ENCODE data around the gene ECT2L.

The ECT2L gene

DNA sequence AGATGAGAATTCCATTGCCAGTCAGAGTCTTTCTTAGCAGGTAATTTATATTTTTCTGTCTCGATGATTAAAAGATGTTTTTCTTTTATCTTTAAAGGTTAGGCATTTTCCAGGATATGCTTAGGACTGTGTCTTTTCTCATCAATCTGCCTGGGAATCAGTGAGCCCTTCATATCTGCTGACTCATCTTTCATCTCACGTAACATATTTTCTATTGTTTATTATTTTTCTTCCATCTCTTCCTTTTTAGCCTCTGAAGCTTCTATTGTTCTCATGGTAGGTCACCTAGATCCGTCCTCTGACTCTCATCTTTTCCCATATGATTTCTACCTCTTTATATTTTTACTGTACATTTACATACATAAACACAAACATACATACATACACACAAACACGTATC, 13.6 kb upstream of the ECT2L start:
- H3K27me3 ChIP-seq (ENCODE audit: insufficient read depth, low read depth, severe bottlenecking), result no peaks in the 10 kb centered on the region
- H3K27ac ChIP-seq, result no peak overlapping the region
- H3K9me3 ChIP-seq (ENCODE audit: severe bottlenecking), result no peaks in the 10 kb centered on the region
- TF ChIP-seq, protein P1, sequence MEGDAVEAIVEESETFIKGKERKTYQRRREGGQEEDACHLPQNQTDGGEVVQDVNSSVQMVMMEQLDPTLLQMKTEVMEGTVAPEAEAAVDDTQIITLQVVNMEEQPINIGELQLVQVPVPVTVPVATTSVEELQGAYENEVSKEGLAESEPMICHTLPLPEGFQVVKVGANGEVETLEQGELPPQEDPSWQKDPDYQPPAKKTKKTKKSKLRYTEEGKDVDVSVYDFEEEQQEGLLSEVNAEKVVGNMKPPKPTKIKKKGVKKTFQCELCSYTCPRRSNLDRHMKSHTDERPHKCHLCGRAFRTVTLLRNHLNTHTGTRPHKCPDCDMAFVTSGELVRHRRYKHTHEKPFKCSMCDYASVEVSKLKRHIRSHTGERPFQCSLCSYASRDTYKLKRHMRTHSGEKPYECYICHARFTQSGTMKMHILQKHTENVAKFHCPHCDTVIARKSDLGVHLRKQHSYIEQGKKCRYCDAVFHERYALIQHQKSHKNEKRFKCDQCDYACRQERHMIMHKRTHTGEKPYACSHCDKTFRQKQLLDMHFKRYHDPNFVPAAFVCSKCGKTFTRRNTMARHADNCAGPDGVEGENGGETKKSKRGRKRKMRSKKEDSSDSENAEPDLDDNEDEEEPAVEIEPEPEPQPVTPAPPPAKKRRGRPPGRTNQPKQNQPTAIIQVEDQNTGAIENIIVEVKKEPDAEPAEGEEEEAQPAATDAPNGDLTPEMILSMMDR (IDR thresholded peaks at IDR 0.05; ENCODE audit: low read depth, low read length), result no peak
- H3K4me3 ChIP-seq (ENCODE audit: low read depth, low read length), result no peak overlapping the region
- no peak for DNase-seq
- H3K36me3 ChIP-seq, result peaks cover 8% of the 10 kb centered on the region; the same call in 1 of the 2 replicates

DNA sequence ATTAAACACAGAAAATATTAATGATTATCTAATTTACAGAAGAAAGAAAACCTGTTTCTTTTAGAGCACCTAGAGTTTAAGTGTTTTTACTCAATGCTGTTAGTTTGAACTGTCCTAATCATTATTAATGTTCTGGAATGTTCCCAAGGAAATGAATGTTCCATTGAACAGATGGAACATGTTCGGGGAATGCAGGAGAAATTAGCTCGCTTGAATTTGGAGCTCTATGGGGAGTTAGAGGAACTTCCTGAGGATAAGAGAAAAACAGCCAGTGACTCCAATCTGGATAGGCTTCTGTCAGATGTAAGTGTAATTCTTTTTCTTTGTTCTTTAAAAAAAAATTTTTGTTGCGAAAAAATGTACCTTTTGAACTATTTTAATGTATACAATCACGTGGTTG, 10.8 kb upstream of the ECT2L start:
- Histone ChIP-seq H3K36me3 (peaks cover 8% of the 10 kb centered on the region; the same call in 1 of the 2 replicates), H3K4me3 (ENCODE audit: low read depth, low read length) (no peak overlapping the region), H3K27me3 (ENCODE audit: insufficient read depth, low read depth, severe bottlenecking) (no peaks in the 10 kb centered on the region), H3K9me3 (ENCODE audit: severe bottlenecking) (no peaks in the 10 kb centered on the region), H3K27ac (no peak overlapping the region)
- no peak for DNase-seq
- TF ChIP-seq, protein P1 (IDR thresholded peaks at IDR 0.05; ENCODE audit: low read depth, low read length), result no peak

DNA sequence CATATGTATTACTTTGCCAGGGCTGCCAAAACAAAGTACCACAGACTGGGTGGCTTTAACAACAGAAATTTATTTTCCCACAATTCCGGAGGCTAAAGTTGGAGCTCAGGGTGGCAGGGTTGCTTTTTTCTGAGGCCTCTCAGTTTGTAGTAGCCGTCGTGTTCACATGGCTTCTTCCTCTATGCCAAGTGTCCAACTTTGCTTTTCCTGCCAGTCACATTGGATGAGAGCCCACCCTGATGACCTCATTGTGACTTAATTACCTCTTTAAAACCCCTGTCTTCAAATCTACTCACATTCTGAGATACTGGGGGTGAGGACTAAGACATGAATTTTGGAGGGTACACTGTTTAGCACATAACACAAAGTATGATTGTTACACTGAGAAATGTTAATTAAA, 9.9 kb upstream of the ECT2L start:
- H3K27ac ChIP-seq, result no peak overlapping the region
- no peaks in the 10 kb centered on the region for H3K27me3 ChIP-seq (ENCODE audit: insufficient read depth, low read depth, severe bottlenecking)
- DNase-seq, result no peak
- H3K36me3 ChIP-seq, result peaks cover 10% of the 10 kb centered on the region; the same call in 1 of the 2 replicates
- TF ChIP-seq, protein P1 (IDR thresholded peaks at IDR 0.05; ENCODE audit: low read depth, low read length), result no peak
- no peaks in the 10 kb centered on the region for H3K9me3 ChIP-seq (ENCODE audit: severe bottlenecking)
- H3K4me3 ChIP-seq (ENCODE audit: low read depth, low read length), result no peak overlapping the region

DNA sequence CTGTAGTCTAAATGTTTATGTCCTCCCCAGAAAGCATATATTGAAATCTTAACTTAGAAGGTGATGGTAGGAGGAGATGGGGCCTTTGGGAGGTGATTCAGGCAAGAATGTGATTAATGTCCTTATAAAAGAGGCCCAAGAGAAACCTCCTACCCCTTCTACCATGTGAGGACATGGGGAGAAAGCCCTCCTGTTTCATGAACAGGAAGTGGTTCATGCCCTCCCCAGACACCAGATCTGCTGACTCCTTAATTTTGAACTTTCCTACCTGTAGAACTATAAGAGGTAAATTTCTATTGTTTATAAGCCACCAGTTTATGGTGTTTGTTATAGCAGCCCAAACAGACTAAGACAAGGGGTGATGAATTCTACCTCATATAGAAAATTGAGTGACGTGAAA, 8.7 kb upstream of the ECT2L start:
- TF ChIP-seq, protein P1 (IDR thresholded peaks at IDR 0.05; ENCODE audit: low read depth, low read length), result no peak
- no peak overlapping the region for H3K4me3 ChIP-seq (ENCODE audit: low read depth, low read length)
- no peak overlapping the region for H3K27ac ChIP-seq
- no peaks in the 10 kb centered on the region for H3K9me3 ChIP-seq (ENCODE audit: severe bottlenecking)
- peaks cover 3% of the 10 kb centered on the region; the same call in 1 of the 2 replicates for H3K36me3 ChIP-seq
- H3K27me3 ChIP-seq (ENCODE audit: insufficient read depth, low read depth, severe bottlenecking), result no peaks in the 10 kb centered on the region
- no peak for DNase-seq

DNA sequence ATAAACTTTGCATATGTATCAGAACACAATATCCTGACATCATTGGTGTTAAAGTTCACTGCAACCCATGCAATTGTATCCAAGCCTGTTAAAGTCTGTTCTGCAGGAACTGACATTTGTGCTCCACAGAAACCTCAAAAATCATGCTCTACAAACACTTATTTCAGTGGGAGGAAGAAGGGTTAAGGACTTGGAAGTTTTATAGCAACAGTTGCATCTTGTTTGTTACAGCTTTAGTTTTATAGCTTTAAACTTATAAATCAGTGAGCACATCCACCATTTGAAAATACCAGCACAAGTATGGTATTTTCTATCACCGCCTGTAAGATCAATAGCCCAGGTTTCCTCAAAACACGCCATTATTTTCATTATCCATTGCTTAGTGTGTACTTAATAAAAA, 884 bp downstream of the ECT2L start:
- Histone ChIP-seq H3K9me3 (ENCODE audit: severe bottlenecking) (no peaks in the 10 kb centered on the region), H3K27me3 (ENCODE audit: insufficient read depth, low read depth, severe bottlenecking) (no peaks in the 10 kb centered on the region), H3K27ac (no peak overlapping the region), H3K4me3 (ENCODE audit: low read depth, low read length) (no peak overlapping the region), H3K36me3 (no peaks in the 10 kb centered on the region)
- TF ChIP-seq, protein P1 (IDR thresholded peaks at IDR 0.05; ENCODE audit: low read depth, low read length), result no peak
- DNase-seq, result no peak

DNA sequence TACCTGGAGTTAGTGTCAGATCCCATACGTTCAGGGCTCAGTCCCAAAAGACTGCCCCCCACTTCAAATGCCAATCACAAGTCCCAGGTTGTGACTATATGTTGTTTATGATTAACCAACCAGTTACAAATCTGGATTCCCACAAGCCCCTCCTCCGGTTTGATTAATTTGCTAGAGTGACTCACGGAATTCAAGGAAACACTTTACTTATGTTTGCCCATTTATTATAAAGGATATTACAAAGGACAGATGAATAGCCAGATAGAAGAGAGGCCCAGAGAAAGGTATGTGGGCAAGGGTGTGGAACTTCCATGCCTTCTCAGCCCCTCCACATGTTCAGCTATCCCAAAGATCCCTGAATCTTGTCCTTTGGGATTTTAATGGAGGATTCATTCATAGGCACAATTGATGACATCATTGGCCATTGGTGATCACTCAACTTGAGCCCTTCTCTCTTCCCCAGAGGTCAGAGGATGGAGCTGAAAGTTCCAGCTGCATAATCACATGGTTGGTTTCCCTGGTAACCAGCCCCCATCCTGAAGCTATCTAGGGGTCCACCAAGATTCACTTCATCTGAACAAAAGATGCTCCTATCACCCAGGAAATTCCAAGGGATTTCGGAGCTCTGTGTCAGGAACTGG, 2.0 kb downstream of the ECT2L start:
- Histone ChIP-seq H3K36me3 (no peaks in the 10 kb centered on the region), H3K27me3 (ENCODE audit: insufficient read depth, low read depth, severe bottlenecking) (no peaks in the 10 kb centered on the region), H3K4me3 (ENCODE audit: low read depth, low read length) (no peak overlapping the region), H3K27ac (no peak overlapping the region), H3K9me3 (ENCODE audit: severe bottlenecking) (no peaks in the 10 kb centered on the region)
- TF ChIP-seq, protein P1 (IDR thresholded peaks at IDR 0.05; ENCODE audit: low read depth, low read length), result no peak
- DNase-seq, result no peak

All from WERI-Rb-1 (cell line).